ENCODE data around the gene RAET1G. TPM values are rescaled to one million over a fixed set of nuclear protein-coding genes. Genes with fewer than 3 reads are reported as not detected.

Gene RAET1G
- total RNA-seq, 4 donors from 2014 or later: 3.6 to 19.5 (median 10.8) TPM; not detected in 1

GRCh38 chr6:149905911-149906371 lies 17.0 kb downstream of the RAET1G start:
- ATAC-seq (ENCODE audit: low FRiP score) (no peak), DNase-seq (ENCODE audit: low spot score) (no peak)
- no peak for TF ChIP-seq CTCF (IDR thresholded peaks at IDR 0.05)

DNA sequence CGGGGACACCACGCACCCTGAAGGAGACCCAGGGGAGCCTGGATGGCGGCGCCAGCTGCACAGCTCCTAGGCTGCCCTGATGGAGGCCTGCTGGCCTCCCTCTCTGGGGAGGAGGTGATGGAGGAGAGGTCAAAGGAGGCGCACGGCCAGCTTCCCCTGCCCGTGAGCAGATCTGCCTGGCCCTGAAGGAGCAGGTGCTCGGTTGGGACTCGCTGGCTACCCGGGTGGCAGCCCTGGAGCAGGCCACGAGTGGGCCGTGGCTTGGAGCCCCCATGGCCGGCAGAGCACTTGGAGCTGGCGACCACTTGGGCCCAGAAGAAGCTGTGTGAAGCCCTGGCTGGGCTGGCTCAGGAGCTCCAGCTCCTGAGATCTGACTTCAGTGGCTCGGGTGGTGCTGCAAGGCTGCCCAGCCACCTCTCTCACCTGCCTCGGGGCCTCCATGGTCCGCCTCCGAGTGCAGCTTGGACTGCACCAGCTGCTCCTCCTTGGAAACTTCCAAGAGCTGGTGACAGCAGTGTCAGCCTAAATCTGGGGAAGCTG lies 17.5 kb downstream of the RAET1G start:
- ATAC-seq (ENCODE audit: low FRiP score) (no peak), DNase-seq (ENCODE audit: low spot score) (no peak)
- no peak for TF ChIP-seq CTCF (IDR thresholded peaks at IDR 0.05)

GRCh38 chr6:149904661-149905370 lies 18.1 kb downstream of the RAET1G start:
- no peak for DNase-seq (ENCODE audit: low spot score)
- TF ChIP-seq CTCF (IDR thresholded peaks at IDR 0.05): no peak
- ATAC-seq (ENCODE audit: low FRiP score): no peak

DNA sequence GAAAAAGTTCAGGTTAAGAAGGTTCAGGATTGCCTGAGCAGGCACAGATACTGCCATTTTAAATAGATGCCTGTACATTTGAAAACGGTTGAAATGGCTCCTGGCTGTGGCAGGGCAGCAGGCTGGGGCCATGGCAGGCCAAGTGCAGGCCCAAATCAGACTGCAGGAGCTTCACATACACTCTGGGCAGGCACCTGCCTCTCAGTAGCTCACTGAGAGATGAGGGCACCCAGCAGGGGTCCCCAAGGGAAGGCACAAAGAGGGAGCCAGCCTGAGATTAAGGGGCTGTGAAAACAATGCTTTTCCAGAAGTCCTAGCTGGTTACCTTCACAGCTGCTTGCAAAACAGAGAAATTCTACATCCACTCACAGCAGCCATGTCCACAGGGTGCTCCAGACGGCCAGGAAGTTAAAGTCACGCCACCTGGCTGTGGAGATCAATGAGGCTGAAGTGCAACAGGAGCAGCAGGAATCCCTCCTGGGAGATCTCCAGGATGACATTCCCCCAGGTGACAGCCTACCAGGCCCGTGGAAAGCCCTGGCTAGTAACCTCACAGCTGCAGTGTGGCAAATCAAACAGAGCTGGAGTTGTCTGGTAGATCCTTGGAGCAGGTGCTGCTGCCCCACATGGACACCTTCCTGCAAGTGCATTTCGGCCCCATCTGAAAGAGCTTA lies 18.8 kb downstream of the RAET1G start:
- no peak for TF ChIP-seq CTCF (IDR thresholded peaks at IDR 0.05)
- ATAC-seq (ENCODE audit: low FRiP score) (no peak), DNase-seq (ENCODE audit: low spot score) (no peak)

- DNase-seq (ENCODE audit: low spot score): no peak
- no peak for TF ChIP-seq CTCF (IDR thresholded peaks at IDR 0.05)
- no peak for ATAC-seq (ENCODE audit: low FRiP score)
Measured at GRCh38 chr6:149901444-149902140, 21.3 kb downstream of the RAET1G start.

GRCh38 chr6:149900620-149901443 lies 22.1 kb downstream of the RAET1G start:
- DNase-seq (ENCODE audit: low spot score): no peak

More at GRCh38 chr6:149900620-149901443, 22.1 kb downstream of the RAET1G start:
- ATAC-seq (ENCODE audit: low FRiP score): no peak
- TF ChIP-seq CTCF (IDR thresholded peaks at IDR 0.05): no peak

All from omental fat pad (tissue), 4 donors.